LNCAP (cell line): ENCODE data around the gene CLOCK.

Experiments used
- CTCF ChIP-seq: fragments of 450-650 bp; IDR thresholded peaks from 2 replicates; pipeline ENCODE4 v1.5.1; 2017; ENCODE audit warnings: mild to moderate bottlenecking

CLOCK gene

GRCh38 chr4:55534306-55534705, 12.4 kb downstream of the CLOCK start:
- TF ChIP-seq CTCF = no peak

- TF ChIP-seq CTCF = no peak
These were observed 16.0 kb downstream of the CLOCK start for GRCh38 chr4:55530691-55531090.

GRCh38 chr4:55530167-55530566, 16.5 kb downstream of the CLOCK start:
- no peak for TF ChIP-seq CTCF

DNA sequence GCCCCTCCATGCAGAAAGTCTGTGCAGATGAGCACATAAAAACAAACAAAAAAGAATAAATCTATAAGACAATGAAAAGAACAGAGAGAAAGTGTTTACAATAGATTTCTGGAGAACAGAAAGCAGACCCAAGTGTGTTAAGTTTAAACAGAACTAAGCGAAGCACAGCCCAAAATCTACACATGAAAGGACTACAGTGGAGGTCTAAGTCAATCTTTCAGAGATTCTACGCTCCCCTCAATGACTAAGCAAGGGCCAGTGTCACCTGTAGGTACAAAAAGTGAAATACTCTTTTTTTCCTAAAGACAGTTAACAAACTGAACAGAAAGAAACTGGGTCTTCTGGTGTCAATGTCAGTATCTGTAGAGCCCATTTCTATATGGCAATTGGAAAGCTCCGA, 18.2 kb downstream of the CLOCK start:
- TF ChIP-seq CTCF = no peak

DNA sequence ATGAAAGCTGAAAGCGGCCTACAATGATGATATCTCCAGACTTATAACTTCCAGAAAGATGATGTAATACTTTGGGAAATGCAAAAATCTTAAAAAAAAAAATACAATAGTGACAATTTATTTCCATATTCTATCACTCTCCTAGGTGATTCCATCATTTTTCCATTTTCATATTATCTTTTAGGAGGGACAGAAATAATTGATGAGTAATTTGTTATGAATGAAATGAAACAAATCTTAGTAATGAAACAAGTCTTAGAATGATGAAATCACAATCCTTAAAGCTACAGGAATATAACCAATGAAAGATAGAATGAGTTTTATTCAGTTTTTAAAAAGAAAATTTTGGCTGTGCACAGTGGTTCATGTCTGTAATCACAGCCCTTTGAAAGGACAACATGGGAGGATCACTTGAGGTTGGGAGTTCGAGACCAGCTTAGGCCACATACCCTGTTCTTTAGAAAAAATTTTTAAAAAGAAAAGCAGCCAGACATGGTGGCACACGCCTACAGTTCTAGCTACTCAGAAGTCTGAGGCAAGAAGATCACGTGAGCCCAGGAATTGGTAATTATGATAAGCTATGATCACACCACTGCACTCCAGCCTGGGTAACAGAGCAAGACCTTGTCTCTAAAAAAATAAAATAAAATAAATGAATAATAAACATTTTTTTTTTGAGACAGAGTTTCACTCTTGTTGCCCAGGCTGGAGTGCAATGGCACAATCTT, 21.7 kb downstream of the CLOCK start:
- no peak for TF ChIP-seq CTCF

GRCh38 chr4:55518442-55518841, 28.3 kb downstream of the CLOCK start:
- no peak for TF ChIP-seq CTCF

DNA sequence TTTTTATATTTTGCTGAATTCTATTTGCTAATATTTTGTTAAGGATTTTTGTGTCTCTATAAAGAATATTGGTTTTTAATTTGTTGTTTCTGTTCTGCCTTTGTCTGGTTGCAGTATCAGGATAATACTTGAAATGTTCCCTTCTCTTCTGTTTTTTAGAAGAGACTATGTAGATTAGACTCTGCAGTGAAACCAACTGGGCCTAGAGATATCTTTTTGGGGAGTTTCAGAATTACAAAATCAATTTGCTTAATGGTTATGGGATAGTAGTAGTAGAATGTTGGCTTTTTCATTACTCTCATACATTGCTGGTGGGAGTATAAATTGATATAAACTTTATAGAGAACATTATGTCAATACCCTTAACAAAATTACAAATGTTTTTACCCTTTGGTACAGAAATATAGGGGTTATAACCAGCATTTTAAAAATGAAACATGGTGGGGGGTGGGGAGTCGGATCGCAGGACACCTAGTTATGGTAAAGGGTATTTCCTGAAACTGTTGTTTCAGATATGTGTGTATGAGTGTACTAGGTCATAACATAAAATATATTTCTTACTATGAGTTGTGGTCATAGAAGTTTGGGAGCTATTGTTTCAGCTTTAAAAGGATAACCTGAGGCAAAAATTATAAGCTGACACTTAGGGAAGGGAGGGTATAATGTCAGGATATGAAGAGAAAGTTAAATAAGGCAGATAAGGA, 29.0 kb downstream of the CLOCK start:
- TF ChIP-seq CTCF = no peak
